HG03571 (cell line): ENCODE results near the gene FAM135A.
A peak's percentile ranks its signal among the peaks of the same experiment; 100 is the strongest.

Experiments used
- ATAC-seq: cut with Tn5 transposase; IDR thresholded peaks from one replicate; pipeline ENCODE4 v1.9.1; 2021; ENCODE audit not compliant: unreplicated experiment

The FAM135A gene

GRCh38 chr6:70413114-70413991 lies at the start of gene FAM135A:
Gene FAM135A, plus strand, starts transcription at chr6:70413508. Its CDS starts 14,835 bp downstream, at chr6:70428343.
- ATAC-seq: peak; percentile 81

GRCh38 chr6:70363741-70364493 lies 49.4 kb upstream of the FAM135A start:
- ATAC-seq: no peak

GRCh38 chr6:70369332-70369950 lies 43.9 kb upstream of the FAM135A start:
- ATAC-seq: no peak

- no peak for ATAC-seq
Measured at GRCh38 chr6:70370496-70370895, 42.8 kb upstream of the FAM135A start.

GRCh38 chr6:70371454-70372105 lies 41.7 kb upstream of the FAM135A start:
- peak; percentile 57 for ATAC-seq

- no peak for ATAC-seq
Measured at GRCh38 chr6:70375166-70375565, 38.1 kb upstream of the FAM135A start.

- no peak for ATAC-seq
Measured at GRCh38 chr6:70375882-70376281, 37.4 kb upstream of the FAM135A start.

- ATAC-seq: no peak
Measured at GRCh38 chr6:70376628-70377027, 36.7 kb upstream of the FAM135A start.

GRCh38 chr6:70377372-70377771 lies 35.9 kb upstream of the FAM135A start:
- no peak for ATAC-seq

GRCh38 chr6:70379473-70380013 lies 33.8 kb upstream of the FAM135A start:
- ATAC-seq: peak; percentile 51

- peak; percentile 93 for ATAC-seq
Measured at GRCh38 chr6:70380252-70380651, 33.1 kb upstream of the FAM135A start.

- ATAC-seq: no peak
Measured at GRCh38 chr6:70380771-70381416, 32.4 kb upstream of the FAM135A start.

GRCh38 chr6:70381417-70381782 lies 31.9 kb upstream of the FAM135A start:
- no peak for ATAC-seq

- no peak for ATAC-seq
Measured at GRCh38 chr6:70385901-70386300, 27.4 kb upstream of the FAM135A start.

GRCh38 chr6:70388814-70389213 lies 24.5 kb upstream of the FAM135A start:
- ATAC-seq: no peak

- ATAC-seq: no peak
Measured at GRCh38 chr6:70389261-70389660, 24.0 kb upstream of the FAM135A start.

- ATAC-seq: no peak
Measured at GRCh38 chr6:70390067-70390466, 23.2 kb upstream of the FAM135A start.

- no peak for ATAC-seq
Measured at GRCh38 chr6:70391492-70391891, 21.8 kb upstream of the FAM135A start.

- no peak for ATAC-seq
Measured at GRCh38 chr6:70394518-70395300, 18.6 kb upstream of the FAM135A start.

- ATAC-seq: no peak
Measured at GRCh38 chr6:70395301-70395672, 18.0 kb upstream of the FAM135A start.
